Right kidney (tissue), 1 donor: ENCODE data around the gene SFI1.
A peak's percentile ranks its signal among the peaks of the same experiment; 100 is the strongest.

Experiments used
- DNase-seq: peaks from one replicate; pipeline ENCODE4 v3.0.0-alpha.2; 2016

SFI1 gene

DNA sequence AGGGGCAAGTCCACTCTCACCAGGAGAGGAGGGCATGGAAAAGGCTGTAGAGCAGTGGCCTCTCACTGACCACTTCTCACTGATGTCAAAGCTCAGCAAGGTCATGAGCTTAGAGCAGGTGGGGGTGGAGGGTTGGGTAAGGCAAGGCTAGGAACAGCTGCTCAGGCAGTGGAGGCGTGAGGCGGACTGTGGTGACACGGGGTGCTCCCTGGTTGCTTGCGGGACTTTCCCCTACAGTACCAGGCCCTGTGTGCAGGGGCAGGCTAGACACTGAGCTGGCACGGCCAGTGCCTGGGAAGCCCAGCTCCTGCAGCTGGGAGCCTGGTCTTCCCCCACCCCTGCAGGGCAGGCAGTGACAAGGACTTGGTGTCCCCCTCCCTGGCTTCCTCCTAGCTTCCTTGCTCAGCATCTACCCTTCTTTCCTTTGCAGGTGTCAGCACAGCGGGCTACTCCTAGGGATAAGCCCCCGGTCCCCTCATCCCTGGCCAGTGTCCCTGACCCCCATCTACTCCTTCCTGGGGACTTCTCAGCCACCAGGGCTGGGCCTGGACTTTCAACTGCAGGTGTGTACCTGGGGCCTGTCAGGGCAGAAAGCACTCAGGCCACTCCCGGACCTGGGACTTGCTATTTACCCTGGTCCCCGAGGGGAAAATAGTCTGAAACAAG is 120.1 kb downstream of the SFI1 start:
- DNase-seq: no peak

DNA sequence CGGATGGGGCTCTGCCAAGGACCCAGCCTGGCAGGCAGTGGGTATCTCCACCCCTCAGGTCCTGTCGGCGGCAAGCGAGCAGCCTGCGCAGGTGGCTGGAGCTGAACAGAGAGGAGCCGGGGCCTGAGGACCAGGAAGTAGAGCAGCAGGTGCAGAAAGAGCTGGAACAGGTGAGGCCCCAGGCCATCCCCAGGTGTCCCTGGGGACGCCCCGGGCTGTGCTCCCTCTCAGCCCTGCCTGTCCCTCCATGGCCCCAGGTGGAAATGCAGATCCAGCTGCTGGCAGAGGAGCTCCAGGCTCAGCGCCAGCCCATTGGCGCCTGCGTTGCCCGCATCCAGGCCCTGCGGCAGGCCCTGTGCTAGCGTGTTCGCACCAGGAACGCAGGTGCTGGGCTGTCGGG is 121.7 kb downstream of the SFI1 start:
- DNase-seq: no peak

DNA sequence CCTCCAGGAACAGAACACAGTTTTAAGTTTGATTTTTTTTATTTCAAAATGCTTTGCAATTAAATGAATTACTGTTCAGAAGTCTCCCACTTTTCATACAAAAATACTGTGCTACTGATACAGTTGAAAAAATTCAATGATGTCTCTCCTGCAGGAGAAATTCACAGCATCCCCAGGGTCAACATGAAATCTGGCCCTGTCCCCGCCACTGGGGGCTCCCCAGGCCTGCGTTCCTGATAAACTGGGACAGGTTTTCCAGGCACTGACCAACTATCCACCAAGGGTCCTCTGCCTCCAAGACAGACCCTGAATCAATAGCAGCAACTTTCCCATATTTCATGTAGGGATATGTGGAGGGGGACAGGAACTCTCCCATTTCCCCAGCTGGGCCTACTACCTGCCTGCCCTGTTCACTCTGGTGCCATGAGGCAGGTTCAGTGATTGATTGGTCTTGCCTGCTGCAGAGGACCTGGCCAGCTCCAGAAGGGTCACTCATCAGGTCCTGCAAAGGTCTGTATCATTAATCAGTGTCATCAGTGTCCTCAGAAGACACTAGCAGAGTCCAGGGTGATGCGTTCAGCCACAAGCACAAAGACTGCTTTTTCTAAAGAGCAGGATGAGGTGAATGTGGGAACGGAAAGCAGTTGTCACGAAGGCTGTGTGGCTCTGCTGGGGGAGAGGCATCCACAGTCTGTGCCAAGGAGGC is 122.3 kb downstream of the SFI1 start:
- no peak for DNase-seq

- DNase-seq: no peak
These were observed 123.4 kb downstream of the SFI1 start for GRCh38 chr22:31619611-31620300.

DNA sequence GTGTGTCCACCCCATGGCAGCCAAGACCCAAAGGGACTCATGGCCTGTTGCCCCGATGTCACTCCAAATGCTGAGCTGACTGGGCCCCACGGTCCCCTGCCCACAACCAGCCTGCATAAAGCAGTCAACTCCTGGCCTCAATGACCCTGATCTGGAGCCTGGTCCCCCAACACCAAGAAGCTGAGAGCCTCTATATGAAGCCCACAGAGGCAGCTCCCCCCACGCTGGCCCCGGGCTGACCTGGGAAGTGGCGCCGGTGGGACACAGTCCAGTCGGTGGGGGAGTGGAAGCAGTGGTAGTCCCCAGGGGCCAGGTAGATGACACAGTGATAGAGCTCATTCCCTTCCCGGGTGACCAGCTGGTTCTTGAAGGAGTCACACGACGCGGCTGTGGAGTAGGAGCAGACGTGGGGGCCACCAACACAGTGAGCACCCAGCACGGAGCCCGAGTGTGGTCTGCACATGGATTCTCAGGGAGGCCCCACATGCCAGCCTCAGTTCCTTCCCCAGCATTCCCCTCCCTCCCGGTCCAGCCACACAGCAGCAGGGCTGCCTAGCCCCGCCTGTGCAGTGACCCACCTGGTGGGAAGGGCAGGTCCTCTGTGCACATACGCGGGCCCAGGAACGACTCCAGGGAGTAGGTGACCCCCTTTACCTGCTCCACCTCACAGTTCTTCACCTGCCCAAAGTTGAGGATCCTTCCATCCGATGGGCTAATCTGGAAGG is 124.6 kb downstream of the SFI1 start:
- DNase-seq: no peak

- DNase-seq: no peak
These were observed 125.3 kb downstream of the SFI1 start for GRCh38 chr22:31621507-31622124.

DNA sequence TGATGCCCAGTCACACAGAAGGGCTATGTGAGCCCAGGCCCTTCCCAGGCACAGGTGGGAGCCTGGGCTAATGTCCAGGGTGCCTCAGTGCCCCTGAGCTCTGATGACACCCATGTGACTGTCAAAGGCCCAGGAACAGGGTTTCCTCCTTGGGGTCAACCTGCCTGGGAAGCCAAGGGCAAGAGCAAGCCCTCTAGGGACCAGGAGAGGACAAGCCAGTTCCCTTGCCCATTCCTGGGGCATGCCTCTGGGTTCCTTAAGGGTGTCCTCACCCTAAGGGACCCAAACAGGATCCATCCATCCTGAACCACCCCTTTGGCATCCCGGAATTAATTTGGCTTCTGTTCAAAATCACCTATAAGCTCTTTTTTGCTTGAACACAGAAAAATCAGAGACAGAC is 126.6 kb downstream of the SFI1 start:
- DNase-seq: no peak

DNA sequence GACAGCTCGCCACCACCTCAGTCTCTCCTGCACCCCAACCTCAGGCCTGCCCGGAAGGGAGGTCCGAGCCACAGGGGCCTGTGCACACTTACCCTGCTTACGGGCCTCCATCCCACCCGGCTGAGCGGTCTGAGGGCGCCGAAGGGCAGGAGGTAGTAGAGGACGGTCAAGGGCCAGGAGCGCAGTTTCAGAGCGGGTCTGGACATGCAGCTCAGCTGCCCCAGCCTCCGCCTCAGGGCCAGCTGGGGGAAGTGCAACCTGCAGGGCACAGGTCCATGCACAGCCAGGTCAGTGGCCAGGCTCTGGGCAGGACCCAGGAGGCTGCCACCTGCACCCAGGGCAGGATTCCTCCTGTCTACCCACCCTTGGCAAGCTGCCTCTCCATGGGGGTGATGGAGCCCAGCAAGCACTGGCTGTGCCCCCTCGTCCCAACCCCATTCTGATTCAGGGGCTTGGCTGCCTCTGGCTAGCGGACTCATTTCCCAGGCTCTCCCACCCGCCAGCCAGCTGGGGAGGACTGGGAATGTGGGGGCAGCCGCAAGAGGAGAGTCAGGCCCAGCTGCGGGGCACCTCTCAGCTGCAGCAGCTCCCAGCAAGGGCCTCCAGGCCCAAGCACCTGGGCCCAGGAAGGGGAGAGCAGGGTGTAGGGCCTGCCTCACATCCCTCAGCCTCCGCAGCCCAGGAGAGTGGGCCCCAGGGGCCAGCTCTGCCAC is 127.4 kb downstream of the SFI1 start:
- no peak for DNase-seq

GRCh38 chr22:31625257-31625640 is 128.9 kb downstream of the SFI1 start:
- DNase-seq: no peak

- peak; percentile 42 for DNase-seq
These were observed 129.5 kb downstream of the SFI1 start for GRCh38 chr22:31625661-31626426.

DNA sequence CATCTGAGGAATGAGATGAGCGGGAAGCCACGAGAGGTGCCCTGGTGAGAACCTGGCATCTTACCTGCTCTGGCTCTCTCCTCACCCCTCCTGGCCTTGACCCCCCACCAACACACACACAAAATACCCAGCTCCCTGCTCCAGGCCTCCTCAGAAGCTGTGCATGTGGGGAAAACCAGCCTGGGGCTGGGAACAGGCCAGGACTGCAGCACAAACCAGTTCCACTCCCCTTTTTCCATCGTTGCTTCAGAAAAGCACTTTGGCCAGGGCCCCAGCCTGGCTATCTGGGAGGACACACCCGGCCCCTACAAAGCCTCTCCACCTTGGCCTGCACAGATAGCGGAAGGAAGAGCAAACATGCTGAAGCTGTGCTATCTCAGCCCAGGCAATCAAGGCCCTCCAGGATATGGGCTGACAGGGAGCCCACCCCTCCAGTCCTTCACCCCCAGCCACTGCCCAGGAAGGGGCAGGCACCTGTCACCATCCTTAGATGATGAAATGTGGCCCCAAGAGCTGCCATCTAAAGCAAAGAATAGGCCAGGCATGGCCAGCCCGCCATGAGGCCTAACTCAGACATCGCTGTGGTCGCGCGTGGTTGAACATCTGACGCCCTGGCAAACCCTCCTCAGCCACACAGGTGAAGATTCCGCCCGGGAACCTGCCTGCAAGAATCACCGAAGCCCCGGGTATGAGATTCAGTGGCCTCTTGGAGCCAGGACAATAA is 130.3 kb downstream of the SFI1 start:
- no peak for DNase-seq

DNA sequence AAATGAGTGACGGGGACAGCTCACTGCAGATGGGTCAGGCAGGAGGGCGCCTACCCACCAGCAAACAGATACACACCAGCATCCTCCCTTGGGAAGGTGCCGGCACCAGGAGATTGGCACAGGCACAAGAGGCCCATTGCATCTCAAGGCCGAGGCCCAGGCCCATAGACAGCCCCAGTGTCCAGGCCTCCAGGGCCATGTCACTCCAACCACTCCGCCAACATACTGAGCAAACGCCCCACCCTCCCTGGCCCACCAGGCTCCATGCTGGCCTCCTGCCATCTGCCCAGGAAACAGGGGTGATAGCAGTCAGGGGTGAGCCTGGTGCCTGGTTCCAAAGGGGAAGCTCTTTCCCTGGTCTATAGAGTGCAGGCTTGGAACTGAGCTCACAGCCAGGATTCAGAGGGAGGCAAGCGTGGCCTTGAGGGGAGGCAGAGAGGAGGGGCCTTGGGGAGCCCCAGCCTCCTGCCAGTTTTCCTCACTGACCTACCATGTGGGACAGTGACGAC is 130.9 kb downstream of the SFI1 start:
- no peak for DNase-seq

DNA sequence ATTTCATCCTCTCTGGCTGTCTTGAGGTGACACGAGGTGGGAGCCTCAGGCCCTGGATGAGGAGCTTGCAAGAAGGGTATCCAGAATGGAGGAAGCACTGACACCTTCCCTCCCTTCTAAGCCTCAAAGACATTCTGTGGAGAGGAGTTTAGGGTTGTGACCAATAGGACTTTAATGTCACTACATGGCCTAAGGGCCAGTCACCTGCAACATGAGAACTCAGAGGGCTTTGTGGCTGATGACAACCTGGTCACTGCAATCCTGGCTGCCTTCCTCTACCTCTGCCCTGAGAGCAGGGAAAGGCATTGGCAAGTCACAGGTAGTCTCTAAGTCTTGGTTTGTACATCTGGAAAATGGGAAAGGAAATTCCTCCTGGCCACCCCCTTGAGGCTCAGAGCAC is 132.0 kb downstream of the SFI1 start:
- no peak for DNase-seq

- no peak for DNase-seq
These were observed 132.8 kb downstream of the SFI1 start for GRCh38 chr22:31628969-31629708.

GRCh38 chr22:31629741-31630184 is 133.4 kb downstream of the SFI1 start:
- DNase-seq: no peak

DNA sequence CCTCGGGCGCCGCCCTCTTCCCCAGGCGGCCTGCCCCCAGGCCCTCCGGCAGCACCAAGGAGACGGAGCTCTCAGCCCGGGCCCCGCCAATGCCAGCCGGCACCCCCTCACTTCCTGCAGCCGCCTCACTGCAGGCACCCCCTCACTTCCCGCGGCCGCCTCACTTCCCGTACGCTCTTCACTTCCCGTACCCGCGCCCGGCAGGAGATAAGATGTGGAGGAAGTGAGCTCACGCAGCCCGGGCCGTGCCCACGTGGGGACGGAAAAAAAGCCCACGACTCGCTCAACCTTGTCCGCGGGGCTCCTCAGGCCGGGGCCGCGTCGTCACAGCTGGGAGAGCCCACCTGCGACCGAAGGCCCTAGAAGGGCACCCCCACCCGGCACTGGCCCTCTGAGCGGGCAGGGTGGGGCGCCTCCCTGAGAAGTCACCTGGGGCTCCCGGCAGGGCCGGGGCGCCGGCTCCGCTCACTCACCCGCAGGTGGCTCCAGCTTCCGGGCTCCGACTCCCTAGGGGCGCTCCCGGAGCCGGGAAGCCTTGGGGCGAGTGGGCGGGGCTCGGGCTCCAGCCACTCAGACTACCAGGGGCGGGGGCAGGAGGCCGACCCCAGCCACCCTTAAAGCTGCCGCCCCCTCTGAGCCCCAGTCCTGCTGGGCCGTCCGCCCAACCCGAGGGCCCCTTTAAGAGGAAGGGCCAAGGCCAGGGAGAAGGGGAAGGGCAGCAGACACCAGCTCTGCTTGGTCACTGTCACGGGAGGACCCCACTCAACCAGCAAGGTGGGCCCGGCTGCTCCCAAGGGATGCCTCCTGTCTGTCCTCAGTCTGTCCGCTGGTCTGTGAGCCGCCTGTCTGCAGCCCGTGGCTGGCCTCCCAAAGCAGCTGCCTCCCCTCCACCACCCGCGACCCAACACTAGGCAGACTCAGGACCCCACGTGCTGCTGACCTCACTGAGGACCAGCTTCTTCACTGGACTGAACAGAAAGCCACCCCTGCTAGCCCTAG is 134.3 kb downstream of the SFI1 start:
- peak; percentile 84 for DNase-seq

GRCh38 chr22:31631436-31631835 is 135.1 kb downstream of the SFI1 start:
- DNase-seq: no peak
